Measurements from ENCODE around the gene ID2.
A peak's percentile ranks its signal among the peaks of the same experiment; 100 is the strongest.

The ID2 gene

DNA sequence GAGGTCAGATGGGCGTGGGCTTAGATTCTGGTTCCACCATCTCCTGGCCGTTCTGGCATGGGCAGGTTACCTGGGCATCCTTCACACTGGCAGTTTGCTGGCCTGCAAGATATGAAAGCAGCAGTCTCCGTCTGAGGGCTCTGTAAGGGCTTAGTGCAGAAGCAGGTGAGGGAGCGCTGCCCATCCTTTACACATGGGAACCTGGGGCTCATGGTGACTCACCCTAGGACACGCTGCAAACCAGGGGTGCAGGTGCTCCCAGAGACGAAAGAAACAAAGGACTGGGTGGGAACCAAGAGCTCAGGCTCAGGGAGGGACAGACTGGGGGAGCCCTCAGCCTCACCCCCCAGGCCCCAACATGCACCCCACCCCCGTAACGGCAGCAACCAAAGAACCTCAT, 10.7 kb upstream of the ID2 start:
- no peak for DNase-seq

DNA sequence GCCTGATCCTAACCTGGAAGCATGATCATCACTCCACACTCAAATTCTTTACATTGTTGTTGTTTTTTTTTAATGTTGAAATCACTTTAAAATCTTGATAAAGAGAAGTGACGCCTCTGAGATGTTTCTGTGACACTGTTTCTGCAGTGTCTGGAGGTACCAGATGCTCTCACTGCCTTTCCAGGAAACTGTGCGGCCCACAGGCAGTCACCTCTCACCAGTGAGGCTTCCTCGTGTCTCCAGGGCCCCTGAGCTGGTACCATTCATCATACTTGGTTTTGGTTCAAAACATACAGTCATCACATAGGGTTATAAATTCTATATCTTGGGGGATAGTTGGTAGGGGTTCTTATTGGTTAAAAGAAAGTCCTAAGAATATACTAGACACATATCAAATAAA, 10.1 kb upstream of the ID2 start:
- DNase-seq, result no peak

DNA sequence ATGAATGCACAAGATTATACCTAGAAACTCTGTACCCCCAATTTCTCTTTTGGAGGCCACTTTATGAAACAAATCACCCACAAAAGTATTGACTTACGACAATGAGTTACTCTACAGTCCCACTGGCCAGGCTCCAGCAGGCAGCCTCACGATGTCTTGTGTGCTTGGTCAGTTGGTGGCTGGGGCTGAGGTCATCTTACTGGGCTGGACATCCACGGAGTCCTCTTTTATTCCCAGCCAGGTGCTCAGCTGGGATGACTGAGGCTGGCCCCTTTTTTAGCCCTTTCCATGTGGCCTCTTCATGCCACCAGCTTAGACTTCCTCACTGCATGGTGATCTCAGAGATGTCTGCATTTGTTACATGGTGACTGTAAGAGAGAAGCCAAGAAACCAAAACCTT, 8.9 kb upstream of the ID2 start:
- no peak for DNase-seq

DNA sequence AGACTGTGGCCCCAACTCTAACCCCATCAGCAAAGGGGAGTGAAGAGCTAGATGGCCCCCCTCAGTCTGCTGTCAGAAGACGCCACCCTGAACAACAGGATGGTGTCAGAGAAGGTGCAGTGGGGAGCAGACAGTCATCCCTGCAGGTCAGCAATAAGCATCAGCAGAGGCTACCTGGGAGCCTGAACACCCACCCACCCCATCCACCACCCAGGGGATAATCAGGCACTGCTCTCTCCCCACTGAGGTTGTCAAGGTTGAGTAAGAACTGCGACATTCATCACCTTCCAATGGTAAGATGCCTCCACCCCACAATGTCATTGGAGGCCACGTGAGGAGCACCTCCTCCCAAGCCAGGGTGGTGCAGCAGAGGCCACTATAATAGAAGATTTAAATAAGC, 8.5 kb upstream of the ID2 start:
- no peak for DNase-seq

DNA sequence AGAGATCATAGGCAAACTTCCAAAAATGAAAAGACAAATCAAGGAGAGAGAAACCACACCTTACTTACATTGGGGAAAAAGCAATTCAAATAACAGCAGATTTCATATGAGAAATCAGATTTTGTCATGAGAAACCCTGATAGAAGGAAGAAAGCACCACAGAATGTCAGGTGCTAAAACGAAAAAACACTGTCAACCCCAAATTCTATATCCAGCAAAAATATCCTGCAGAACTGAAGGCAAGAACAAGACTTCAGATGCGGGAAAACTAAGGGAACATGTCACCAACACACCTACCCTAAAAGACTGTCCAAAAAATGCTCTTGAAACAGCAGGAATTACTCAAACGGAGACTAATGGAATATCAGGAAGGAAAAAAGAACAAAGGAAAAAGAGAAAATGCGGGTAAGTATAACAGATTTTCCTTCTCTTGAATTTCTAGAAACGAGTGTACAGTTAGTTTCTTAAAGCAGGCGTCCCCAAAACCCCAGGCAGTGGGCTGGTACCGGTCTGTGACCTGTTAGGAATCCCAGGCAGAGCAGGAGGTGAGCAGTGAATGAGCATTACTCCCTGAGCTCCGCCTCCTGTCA, 7.3 kb upstream of the ID2 start:
- no peak for DNase-seq

DNA sequence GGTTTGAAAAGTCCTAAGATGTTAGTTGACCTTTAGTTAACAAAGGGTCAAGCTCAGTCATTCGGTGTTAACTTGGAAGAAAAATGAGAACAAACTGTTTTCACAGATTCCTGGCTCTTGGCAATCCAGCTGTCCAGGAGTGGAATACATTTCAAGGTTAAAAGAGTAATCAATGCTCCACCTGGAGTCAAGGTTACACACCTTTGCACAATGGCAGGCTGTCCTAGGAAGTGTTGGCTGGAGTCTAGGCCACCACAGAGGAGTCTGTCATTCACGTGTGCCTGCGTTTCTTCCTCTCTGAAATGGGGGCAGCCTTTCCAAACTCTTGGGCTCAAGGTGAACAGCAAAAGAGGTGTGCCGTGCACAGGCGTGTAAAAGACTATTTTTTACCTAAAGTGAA, 6.3 kb upstream of the ID2 start:
- no peak for DNase-seq

DNA sequence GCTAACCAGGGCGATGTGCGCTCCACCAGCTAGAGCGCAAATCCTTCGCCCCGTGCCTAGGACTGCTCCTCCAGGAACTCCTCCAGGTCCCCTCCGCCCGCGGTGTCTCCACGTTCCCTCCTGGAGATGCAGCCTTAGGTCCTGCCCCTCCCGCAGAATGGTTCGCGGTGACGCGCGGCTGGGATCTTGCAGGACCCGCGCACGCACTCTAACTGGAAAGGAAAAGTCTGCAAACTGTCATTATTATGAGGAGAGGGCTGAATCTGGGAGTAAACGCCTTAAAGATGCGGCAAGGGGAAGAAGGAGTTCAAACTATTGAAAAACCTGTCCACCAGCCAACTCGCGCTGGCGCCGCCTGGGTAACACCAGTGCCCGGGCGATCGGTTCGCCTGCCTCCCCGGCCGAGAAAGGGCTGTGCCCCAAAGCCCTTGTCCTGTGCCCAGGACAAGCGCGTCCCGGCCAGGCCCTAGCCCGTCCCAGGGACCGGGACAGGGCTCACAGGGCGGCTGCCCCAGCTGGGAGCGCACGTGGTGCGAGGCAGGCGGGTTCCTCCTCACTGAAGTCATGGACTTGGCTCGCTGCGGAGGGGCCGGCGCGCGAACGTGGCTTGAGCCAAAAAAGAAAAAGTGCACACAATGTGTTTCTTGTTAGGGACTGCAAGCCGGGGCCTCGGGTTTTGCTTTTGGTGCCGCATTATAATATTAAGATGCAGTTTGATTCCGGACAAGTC, 5.5 kb upstream of the ID2 start:
- no peak for DNase-seq

DNA sequence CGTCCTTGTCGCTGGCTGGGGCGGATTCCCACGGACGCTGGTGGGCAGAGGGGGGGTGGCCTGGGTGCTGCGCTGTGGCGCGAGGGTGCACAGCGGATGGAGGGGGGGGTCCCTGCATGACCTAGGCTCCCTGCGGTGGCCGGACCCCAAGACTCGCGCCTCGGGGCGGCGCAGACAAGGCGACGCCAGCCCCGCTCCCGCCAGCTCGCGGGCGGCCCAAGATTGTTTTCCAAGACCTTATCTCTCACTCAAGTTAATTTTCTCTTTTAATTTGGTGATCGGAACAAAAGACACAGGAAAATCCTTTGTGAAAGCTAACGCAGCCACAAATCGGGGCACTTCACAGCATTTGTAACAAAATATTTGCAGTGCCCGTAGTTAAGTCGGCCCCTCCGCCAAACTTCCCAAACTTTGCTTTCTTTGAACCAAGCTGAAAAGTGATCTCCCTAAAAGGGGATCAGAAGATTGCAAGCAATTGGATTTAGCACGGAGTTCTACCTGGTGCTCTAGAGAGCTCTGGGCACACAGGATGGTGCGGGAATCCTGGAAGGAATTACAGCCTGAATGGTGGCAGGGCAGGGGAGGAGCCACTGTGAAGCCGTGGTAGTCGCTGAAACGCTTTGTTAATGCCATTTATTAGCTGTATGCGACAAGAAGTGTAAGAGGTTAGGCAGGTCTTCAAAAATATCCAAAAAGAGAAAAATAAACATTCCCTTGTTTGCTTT, 4.8 kb upstream of the ID2 start:
- DNase-seq, result peak; percentile 70

DNA sequence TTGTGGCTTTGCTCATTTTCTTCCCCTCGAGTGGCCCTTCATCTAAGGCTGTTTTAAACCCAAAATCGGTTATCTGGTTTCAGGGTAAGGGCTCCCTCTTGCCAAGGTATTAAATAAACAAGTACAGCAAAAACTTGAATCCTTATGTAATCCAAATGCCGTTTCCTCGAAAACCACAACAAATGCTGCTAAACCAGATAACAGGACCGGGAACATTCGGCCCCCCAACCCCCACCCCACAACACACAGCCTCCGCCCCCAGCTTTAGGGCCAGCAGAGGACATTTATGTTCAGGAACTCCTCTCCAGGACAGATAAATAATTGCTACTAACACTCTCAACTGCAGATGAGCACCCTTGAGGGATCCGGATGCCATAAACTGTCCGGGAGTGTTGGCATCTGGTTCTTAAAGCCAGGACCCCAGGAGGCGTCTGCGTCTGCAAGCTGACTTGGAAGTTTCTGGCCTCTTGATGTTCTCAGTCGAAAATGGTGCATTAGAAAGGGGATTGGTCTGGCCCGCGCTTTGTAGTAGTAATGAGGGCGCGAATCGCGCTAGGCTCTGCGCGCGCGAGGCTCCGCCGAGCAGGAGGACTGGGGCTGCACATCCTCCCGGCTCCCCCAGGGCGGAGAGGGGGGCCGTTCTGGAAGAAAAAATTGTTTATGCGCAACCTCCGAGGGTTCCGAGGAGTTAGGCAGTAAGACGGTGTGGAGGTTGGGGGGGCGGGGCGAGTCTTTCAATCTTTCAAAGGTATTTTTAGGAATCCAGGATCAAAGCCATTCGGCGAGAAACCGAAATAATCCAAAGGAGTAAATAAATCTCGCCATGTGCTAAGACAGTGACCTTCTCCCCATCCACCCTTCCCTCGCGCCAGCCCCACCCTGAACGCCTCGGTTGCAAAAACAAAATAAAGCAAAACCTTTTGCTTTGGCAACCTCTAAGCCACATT, 3.9 kb upstream of the ID2 start:
- DNase-seq, result peak; percentile 87

DNA sequence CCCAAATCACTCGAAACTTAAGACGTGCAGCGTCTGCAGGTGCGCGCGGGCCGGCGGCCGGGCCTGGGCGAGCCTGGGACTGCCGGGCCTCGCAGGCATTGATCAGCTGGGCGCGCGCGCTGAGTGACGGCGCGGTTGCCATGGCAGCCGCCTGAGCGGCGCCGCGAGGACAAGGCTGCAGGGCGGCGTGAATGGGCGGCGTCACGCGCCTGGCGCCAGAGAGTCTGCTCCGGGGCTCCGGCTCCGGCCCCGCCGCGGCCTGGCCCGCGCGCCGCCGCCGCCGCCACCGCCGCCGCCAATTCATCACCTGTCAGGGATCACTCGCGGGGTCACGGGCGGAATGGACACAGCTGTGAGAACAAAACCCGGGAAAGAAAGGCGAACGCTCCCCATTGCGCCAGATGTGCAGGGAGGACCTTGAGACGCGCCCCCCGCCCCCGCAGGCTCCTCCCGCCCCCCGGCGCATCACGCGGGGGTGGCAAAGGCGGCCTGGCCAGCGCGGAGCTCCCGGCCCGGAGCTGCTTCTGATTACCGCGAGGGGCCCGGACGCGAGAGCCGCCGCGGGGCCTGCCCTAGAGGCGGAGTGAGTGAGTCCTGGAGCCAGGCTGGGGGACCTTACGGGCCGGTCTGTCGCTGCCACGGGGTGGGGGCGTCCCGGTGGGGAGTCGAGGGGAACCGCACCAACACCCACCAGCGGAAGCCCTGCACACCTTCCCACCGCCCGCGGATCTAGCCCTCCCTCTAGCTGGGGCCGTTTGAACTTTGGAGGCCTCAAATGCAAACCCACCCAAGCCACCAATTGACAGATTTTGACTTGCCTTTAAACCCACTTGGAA, 2.9 kb upstream of the ID2 start:
- DNase-seq, result peak; percentile 100

DNA sequence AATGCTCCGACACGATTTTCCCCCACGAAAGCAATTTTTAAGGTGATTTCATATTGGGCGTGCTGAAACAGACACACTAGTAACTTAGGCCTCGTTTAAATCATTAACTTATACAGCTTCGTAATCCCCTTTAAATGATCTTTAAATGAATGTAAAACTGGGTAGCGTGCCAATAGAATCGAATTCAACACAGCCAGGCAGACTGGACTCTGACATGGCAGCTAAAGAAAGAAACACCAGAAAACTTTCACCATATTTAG, 2.4 kb upstream of the ID2 start:
- DNase-seq, result no peak

DNA sequence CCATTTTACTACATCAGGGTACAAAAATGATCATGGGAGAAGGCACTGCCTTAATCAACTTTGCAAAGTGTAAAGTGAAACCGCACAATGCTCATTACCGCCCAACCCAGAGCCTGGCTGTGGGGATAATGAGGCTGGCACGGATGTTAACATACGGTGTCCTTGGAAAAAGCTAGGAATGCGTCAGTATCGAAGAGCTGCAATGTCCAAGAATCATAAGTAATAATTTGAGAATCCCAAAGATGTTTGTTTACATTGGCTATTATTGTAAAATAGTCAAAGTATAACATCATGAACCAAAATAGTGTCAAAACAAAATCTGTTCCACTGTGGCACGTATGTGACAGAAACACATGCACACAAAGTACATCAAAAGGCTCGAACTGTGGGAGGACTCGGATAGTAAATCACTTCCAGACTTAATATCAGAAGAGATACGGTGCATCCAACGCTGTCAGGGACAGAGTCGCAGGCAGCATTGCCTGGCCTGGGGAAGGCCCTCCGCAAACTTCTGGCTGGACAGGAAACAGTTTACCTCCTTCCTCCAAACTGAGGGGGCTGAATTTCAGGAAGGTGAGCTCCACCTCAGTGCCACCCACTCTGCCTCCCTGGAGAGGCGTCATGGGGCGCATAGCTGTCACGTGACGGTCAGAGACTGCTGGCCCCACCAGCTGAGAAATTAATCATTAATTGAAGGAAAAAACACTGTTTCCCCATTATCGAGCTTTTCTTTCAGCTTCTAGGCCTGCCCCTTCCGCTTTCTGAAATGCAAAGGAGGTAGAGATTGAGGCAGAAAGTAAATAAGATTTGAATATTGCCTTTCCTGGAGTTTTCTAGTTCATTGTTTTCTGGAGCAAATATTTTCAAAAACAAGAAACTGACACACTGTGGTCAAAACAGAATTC, 1.8 kb upstream of the ID2 start:
- peak; percentile 88 for DNase-seq

DNA sequence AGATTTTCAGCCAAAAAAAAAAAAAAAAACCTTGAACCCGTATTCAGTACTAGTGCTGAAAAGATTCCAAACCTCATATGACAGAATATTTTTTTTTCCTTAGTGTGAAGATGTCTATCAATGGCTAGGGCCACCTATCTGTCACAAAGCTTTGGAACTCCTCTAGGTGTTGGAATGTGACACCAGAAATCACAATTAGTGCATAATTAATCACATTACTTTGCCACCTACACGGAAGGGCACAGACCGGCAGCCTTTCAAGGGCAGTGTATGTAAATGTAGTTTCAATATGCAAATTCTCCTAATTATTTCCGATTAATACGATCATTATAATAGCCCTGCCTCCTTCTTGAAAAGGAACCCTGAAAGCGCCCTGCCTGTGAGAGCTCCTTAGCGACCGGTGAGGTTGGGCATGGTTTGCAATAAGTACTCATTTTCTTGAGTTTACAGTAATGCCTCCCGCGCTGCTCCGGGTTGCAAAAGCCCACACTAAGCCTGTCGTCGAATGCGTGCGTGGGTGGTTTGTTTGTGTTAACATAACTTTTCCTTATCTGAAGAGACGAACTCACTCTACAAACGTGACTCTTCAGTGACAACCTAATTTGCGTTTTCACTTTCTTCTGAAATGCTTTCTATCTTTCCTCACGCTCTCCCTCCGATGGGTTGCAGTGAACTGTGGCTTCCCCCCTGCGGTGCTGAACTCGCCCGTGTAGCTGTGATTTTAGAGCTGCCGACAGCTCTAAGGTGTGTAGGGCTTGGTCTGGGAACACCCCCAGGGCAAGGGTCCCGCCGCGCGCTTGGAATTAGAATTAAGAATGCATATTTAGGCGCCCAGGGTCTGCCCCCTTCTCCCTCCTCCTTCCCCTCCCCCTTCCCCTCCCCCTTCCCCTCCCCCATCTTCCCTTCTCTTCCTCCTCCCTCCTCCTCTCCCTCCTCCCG, 765 bp upstream of the ID2 start:
- DNase-seq, result peak; percentile 96

DNA sequence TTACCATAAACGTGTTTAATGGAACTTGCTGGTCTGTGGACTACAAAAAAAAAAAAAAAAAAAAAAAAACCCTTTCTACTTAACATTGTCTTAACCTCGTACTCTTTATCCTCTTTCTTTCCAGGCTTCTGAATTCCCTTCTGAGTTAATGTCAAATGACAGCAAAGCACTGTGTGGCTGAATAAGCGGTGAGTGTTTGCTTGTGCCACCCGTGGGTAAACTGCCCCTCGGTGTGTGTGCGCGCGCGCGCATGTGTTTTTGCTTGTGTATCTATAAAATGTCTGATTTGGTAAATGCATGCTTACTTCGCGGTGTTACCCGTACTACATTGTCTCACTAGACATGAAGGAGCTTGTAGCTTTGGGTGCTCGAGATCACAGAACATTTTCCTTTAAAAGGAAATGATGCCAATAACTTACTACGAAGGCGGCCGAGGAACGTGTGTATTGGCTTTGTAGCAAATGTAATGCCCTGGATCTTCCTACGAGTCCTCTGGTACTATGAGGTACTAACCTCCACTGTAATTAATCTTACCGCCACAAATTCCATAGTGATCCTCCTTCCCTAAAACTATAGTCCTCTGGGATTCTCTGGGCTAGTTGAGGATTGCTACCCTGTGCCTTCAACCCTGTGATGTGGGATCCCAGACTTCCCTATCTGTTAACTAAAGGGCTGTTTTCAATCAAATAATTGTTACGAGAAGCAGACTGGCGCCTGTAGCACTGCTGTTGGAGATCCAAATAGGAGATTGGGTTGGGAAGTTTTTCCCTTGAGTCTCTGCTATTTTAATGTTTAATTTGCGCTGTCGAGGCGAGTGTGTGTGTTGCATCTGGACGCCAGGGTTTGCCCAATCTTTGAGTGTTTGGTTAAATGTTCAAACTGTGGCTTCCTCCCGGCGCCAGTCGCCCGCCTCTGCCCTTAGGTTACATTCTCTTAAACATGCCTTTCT, 1.1 kb downstream of the ID2 start:
- DNase-seq, result peak; percentile 66

DNA sequence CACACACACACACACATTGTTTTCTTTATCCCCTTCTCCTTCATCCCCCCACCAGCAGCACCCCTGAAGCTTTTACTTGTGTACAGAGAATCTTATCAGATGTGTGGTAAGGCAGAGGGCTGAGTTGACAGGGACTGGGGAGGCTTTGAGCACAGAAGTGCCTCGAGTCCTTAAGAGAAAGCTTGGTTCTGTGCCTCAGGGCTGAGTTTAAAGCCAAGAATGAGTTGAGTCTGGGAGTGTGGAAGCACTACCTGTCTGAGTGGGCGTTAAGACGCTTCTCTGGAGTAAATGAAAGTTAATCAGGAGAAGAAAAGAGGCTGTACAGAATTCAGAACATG, 2.7 kb downstream of the ID2 start:
- DNase-seq, result peak; percentile 77

DNA sequence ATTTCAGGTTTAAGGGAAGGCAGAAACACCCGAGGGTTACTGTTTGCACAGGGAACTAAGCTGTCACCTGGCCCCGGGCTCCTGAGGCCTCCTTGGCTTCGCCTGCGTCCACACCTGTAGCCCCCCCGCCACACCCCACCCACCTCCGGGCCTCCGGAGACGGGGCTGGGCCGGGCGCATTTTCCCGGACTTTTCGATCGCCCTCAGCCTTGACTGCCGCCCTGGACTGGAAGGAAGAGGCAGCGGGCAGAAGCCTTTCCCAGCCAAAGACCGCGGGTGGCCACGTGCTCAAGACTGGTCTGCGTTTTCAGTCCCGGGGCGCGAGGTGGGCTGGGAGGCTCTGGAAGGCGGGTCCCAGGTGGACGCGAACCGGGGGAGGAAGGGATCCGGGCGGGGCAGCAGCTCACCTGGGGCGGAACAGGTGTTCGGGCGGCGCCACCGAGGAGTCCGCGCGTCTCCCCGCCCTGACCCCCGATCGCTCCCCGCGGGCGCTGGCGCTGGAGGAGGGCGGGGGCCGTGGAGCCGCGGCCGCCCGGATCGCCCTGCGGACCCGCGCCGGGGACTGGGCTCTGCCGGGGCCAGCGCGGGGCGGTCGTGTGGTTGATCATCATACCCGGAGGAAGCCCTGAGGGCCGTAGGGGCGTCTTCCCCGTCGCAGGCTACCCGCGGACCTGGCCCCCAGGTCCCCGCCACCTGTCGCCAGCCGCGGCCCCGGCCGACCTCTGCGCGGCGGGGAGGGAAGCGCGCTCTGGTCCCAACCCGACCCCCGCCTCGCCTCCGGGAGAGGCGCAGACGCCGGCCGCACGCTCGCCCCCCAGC, 3.2 kb downstream of the ID2 start:
- DNase-seq, result peak; percentile 96

DNA sequence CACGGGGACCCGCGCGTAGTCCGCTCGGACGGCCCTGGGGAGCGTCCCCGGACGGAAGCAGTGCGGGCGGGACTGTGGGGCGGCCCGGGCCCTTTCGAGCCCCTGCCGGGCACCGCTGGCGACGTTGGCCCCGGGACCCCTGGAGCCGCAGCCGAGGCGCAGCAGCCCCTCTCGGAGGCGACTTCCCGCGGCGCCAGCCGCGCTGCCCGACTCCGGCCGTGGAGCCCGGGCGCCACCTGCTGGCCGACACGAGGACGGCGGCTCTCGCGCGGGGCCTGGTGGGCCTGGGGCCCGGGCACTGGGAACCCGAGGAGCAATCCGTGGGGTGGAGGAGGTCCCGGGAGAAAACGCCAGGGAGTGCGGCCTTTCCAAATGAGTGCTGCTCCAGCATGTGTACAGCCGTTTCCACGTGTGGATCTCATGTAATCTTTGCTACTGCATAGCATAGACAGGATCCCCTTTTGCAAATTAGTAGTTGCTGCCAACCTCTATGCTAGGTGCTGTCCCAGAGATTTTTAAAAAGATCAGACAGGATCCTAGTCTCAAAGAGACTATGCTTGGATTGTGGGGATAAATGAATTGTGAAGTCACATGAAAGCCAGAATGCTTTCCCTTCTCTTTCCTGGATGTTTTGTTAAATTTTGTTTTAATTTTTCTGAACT, 4.0 kb downstream of the ID2 start:
- peak; percentile 84 for DNase-seq
